ENCODE results near the gene HS3ST2.

HS3ST2 gene

GRCh38 chr16:22855231-22855630, 41.3 kb downstream of the HS3ST2 start:
- no peak overlapping the region for H3K4me3 ChIP-seq (ENCODE audit: low read length)
- no peak for DNase-seq (ENCODE audit: low read depth)
- no peak for TF ChIP-seq CTCF (conservative IDR thresholded peaks at IDR 0.05; ENCODE audit: low read depth, low read length)

GRCh38 chr16:22857296-22858025, 43.5 kb downstream of the HS3ST2 start:
- DNase-seq (ENCODE audit: low read depth), result no peak
- no peak for TF ChIP-seq CTCF (conservative IDR thresholded peaks at IDR 0.05; ENCODE audit: low read depth, low read length)

GRCh38 chr16:22859925-22860324, 46.0 kb downstream of the HS3ST2 start:
- no peak for TF ChIP-seq CTCF (conservative IDR thresholded peaks at IDR 0.05; ENCODE audit: low read depth, low read length)
- DNase-seq (ENCODE audit: low read depth), result no peak

More at GRCh38 chr16:22857296-22858025, 43.5 kb downstream of the HS3ST2 start:
- H3K4me3 ChIP-seq (ENCODE audit: low read length), result no peak overlapping the region

GRCh38 chr16:22861580-22861979, 47.6 kb downstream of the HS3ST2 start:
- no peak for DNase-seq (ENCODE audit: low read depth)
- TF ChIP-seq CTCF (conservative IDR thresholded peaks at IDR 0.05; ENCODE audit: low read depth, low read length), result no peak

More at GRCh38 chr16:22859925-22860324, 46.0 kb downstream of the HS3ST2 start:
- H3K4me3 ChIP-seq (ENCODE audit: low read length), result no peak overlapping the region

GRCh38 chr16:22862046-22862445, 48.1 kb downstream of the HS3ST2 start:
- no peak for TF ChIP-seq CTCF (conservative IDR thresholded peaks at IDR 0.05; ENCODE audit: low read depth, low read length)
- DNase-seq (ENCODE audit: low read depth), result no peak
- H3K4me3 ChIP-seq (ENCODE audit: low read length), result no peak overlapping the region

More at GRCh38 chr16:22861580-22861979, 47.6 kb downstream of the HS3ST2 start:
- no peak overlapping the region for H3K4me3 ChIP-seq (ENCODE audit: low read length)

GRCh38 chr16:22864375-22864774, 50.4 kb downstream of the HS3ST2 start:
- no peak for DNase-seq (ENCODE audit: low read depth)
- H3K4me3 ChIP-seq (ENCODE audit: low read length), result no peak overlapping the region
- TF ChIP-seq CTCF (conservative IDR thresholded peaks at IDR 0.05; ENCODE audit: low read depth, low read length), result no peak

- no peak for TF ChIP-seq CTCF (conservative IDR thresholded peaks at IDR 0.05; ENCODE audit: low read depth, low read length)
- H3K4me3 ChIP-seq (ENCODE audit: low read length), result no peak overlapping the region
- no peak for DNase-seq (ENCODE audit: low read depth)
These were observed 54.7 kb downstream of the HS3ST2 start for GRCh38 chr16:22868593-22869224.
